Measurements from ENCODE around the gene SLC4A2.

DNA sequence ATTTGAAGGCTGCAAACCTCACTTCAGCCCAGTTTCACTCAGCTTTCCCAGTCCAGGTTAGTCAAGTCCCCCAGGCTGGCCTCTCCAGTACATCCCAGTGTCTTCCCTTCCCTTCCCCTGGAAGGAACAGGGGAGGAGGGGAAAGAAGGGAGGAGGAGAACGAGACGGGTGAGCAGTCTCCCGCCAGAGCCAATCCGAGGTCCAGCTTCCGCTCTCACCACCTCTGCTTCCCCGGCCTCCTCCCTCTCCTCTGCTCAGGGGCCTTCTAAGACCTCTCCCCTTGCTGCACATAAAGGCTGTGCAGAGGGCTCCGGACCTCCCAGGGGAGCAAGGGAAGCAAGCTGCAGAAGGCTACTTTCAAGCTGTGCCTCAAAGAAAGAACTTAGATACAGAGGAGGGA, 39.2 kb upstream of the SLC4A2 start:
- TF ChIP-seq EGR1 (IDR thresholded peaks at IDR 0.05; ENCODE audit: low read depth in 2 of 2) (no peak), TAF1 (conservative IDR thresholded peaks at IDR 0.05) (no peak), RAD21 (IDR thresholded peaks at IDR 0.05) (no peak), HNF4G (IDR thresholded peaks at IDR 0.05) (no peak), NR2F2 (IDR thresholded peaks at IDR 0.05) (no peak)
- TF ChIP-seq, protein P1, sequence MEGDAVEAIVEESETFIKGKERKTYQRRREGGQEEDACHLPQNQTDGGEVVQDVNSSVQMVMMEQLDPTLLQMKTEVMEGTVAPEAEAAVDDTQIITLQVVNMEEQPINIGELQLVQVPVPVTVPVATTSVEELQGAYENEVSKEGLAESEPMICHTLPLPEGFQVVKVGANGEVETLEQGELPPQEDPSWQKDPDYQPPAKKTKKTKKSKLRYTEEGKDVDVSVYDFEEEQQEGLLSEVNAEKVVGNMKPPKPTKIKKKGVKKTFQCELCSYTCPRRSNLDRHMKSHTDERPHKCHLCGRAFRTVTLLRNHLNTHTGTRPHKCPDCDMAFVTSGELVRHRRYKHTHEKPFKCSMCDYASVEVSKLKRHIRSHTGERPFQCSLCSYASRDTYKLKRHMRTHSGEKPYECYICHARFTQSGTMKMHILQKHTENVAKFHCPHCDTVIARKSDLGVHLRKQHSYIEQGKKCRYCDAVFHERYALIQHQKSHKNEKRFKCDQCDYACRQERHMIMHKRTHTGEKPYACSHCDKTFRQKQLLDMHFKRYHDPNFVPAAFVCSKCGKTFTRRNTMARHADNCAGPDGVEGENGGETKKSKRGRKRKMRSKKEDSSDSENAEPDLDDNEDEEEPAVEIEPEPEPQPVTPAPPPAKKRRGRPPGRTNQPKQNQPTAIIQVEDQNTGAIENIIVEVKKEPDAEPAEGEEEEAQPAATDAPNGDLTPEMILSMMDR (IDR thresholded peaks at IDR 0.05; ENCODE audit: low read depth, low read length, missing input control), result no peak
- TF ChIP-seq, protein P2, sequence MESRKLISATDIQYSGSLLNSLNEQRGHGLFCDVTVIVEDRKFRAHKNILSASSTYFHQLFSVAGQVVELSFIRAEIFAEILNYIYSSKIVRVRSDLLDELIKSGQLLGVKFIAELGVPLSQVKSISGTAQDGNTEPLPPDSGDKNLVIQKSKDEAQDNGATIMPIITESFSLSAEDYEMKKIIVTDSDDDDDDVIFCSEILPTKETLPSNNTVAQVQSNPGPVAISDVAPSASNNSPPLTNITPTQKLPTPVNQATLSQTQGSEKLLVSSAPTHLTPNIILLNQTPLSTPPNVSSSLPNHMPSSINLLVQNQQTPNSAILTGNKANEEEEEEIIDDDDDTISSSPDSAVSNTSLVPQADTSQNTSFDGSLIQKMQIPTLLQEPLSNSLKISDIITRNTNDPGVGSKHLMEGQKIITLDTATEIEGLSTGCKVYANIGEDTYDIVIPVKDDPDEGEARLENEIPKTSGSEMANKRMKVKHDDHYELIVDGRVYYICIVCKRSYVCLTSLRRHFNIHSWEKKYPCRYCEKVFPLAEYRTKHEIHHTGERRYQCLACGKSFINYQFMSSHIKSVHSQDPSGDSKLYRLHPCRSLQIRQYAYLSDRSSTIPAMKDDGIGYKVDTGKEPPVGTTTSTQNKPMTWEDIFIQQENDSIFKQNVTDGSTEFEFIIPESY (IDR thresholded peaks at IDR 0.05), result no peak
- TF ChIP-seq, protein P3, sequence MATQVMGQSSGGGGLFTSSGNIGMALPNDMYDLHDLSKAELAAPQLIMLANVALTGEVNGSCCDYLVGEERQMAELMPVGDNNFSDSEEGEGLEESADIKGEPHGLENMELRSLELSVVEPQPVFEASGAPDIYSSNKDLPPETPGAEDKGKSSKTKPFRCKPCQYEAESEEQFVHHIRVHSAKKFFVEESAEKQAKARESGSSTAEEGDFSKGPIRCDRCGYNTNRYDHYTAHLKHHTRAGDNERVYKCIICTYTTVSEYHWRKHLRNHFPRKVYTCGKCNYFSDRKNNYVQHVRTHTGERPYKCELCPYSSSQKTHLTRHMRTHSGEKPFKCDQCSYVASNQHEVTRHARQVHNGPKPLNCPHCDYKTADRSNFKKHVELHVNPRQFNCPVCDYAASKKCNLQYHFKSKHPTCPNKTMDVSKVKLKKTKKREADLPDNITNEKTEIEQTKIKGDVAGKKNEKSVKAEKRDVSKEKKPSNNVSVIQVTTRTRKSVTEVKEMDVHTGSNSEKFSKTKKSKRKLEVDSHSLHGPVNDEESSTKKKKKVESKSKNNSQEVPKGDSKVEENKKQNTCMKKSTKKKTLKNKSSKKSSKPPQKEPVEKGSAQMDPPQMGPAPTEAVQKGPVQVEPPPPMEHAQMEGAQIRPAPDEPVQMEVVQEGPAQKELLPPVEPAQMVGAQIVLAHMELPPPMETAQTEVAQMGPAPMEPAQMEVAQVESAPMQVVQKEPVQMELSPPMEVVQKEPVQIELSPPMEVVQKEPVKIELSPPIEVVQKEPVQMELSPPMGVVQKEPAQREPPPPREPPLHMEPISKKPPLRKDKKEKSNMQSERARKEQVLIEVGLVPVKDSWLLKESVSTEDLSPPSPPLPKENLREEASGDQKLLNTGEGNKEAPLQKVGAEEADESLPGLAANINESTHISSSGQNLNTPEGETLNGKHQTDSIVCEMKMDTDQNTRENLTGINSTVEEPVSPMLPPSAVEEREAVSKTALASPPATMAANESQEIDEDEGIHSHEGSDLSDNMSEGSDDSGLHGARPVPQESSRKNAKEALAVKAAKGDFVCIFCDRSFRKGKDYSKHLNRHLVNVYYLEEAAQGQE (IDR thresholded peaks at IDR 0.05), result no peak
- TF ChIP-seq, protein P4, sequence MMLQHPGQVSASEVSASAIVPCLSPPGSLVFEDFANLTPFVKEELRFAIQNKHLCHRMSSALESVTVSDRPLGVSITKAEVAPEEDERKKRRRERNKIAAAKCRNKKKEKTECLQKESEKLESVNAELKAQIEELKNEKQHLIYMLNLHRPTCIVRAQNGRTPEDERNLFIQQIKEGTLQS (IDR thresholded peaks at IDR 0.05), result no peak
